Effector memory CD8-positive, alpha-beta T cell (primary cell): Measurements from ENCODE around the gene ACER1.
"Not testable (repeated sequence)": the region's sequence is repeated elsewhere in the genome, so short reads cannot be mapped to it uniquely, and the experiment has no call there.

Experiments
- ATAC-seq: fragments of 150-1000 bp; cut with Tn5 transposase; replicated peaks from 2 replicates; pipeline ENCODE4 v1.10.0; 2021; ENCODE audit warnings: mild to moderate bottlenecking, moderate library complexity
- DNase-seq, 3 experiments: peaks; one replicate each; pipeline ENCODE4 v3.0.0; 2021
- H3K27ac Mint-ChIP-seq, 2 donors: one replicate each; pipeline ENCODE4 v1.8.0; 2022; ENCODE audit warnings: mild to moderate bottlenecking in 2 of 2, mixed read lengths in 2 of 2, moderate library complexity in 2 of 2
- H3K27me3 Mint-ChIP-seq, 2 donors: one replicate each; pipeline ENCODE4 v1.8.0; 2022; ENCODE audit warnings: mixed read lengths in 2 of 2
- H3K36me3 Mint-ChIP-seq: one replicate; pipeline ENCODE4 v1.8.0; 2022; ENCODE audit warnings: mild to moderate bottlenecking, moderate library complexity, mixed read lengths; ENCODE audit not compliant: insufficient read depth
- H3K4me1 Mint-ChIP-seq, 2 donors: one replicate each; pipeline ENCODE4 v1.8.0; 2022; ENCODE audit warnings: low read depth in 2 of 2, mixed read lengths in 2 of 2
- H3K4me3 Mint-ChIP-seq, 2 donors: one replicate each; pipeline ENCODE4 v1.8.0; 2022; ENCODE audit warnings: mild to moderate bottlenecking in 2 of 2, mixed read lengths in 2 of 2, moderate library complexity in 2 of 2
- H3K9me3 Mint-ChIP-seq, 2 donors: one replicate each; pipeline ENCODE4 v1.8.0; 2022; ENCODE audit warnings: mixed read lengths in 2 of 2

ACER1 gene

DNA sequence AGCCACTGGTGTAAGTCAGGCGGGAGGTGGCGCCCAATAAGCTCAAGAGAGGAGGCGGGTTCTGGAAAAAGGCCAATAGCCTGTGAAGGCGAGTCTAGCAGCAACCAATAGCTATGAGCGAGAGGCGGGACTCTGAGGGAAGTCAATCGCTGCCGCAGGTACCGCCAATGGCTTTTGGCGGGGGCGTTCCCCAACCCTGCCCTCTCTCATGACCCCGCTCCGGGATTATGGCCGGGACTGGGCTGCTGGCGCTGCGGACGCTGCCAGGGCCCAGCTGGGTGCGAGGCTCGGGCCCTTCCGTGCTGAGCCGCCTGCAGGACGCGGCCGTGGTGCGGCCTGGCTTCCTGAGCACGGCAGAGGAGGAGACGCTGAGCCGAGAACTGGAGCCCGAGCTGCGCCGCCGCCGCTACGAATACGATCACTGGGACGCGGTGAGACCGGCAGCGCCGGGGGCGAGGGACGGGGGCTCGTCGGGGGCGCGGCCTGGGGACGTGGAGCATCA lies 39.2 kb upstream of the ACER1 start, which contains the start of gene ALKBH7:
Gene ALKBH7 (plus strand): TSS at position 201 of the 502 bp plus-strand sequence. CDS start 27 bp downstream, at position 228.
- Mint-ChIP-seq H3K9me3 (no peaks in the 10 kb centered on the region), H3K27me3 (no peaks in the 10 kb centered on the region)

DNA sequence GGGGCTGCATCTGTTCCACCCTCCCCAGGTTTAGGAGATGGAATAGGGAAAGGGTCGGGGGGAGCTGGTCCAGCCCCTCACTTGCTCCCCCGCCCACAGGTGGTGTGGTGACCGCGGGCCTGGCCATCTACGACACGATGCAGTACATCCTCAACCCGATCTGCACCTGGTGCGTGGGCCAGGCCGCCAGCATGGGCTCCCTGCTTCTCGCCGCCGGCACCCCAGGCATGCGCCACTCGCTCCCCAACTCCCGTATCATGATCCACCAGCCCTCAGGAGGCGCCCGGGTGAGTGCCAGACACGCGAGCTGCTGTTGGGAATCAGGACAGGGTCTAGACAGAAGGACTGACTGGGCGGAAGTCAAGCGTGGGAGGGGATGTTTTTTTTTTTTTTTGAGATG lies 30.9 kb upstream of the ACER1 start:
- peaks cover 14% of the 10 kb centered on the region in 2 donors for H3K4me1 Mint-ChIP-seq
- DNase-seq (no peak), ATAC-seq (no peak)
- H3K9me3 Mint-ChIP-seq, result no peaks in the 10 kb centered on the region
- H3K27me3 Mint-ChIP-seq, result no peaks in the 10 kb centered on the region
- peak overlapping the region; percentile 6 to 44 for H3K4me3 Mint-ChIP-seq
- H3K27ac Mint-ChIP-seq, result no peak overlapping the region
- H3K36me3 Mint-ChIP-seq, result peaks cover 65% of the 10 kb centered on the region

More for the DNA sequence above, 39.2 kb upstream of the ACER1 start, which contains the start of gene ALKBH7:
- peak; percentile 82 for ATAC-seq
- DNase-seq, result peak; percentile 93 to 97 (median 95)
- Mint-ChIP-seq H3K27ac (peak within 1 kb of the TSS; percentile 88 to 95), H3K4me3 (peak within 1 kb of the TSS; percentile 93 to 94), H3K36me3 (peaks cover 38% of the 10 kb centered on the region), H3K4me1 (peaks cover 10 to 13% of the 10 kb centered on the region in 2 donors)

DNA sequence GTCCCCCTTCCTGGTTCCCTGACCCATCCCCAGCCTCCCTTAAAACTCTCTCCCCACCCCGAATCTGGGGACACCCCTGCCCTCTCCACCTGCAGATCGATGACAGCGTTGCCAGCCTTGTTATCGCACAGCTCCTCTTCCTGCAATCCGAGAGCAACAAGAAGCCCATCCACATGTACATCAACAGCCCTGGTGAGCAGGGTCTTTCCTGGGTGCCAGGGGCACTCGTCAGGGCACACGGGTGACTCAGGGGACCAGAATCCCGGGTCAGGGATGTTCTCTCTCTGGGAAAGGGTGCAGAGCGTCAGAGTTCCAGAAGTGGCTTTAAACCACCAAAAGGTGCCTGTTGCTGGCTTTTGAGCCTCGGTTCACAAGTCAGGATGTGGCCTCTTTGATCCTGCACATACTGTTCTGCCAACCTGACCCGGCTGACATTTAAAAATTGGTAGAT lies 29.0 kb upstream of the ACER1 start:
- peaks cover 53% of the 10 kb centered on the region for H3K36me3 Mint-ChIP-seq
- H3K4me1 Mint-ChIP-seq, result peaks cover 14% of the 10 kb centered on the region in 2 donors
- peak overlapping the region; percentile 94 to 97 for H3K27ac Mint-ChIP-seq
- no peaks in the 10 kb centered on the region for H3K27me3 Mint-ChIP-seq
- DNase-seq (peak; percentile 29 to 33 (median 33)), ATAC-seq (peak; percentile 49)
- H3K4me3 Mint-ChIP-seq, result peak overlapping the region; percentile 98 to 99
- H3K9me3 Mint-ChIP-seq, result no peaks in the 10 kb centered on the region

DNA sequence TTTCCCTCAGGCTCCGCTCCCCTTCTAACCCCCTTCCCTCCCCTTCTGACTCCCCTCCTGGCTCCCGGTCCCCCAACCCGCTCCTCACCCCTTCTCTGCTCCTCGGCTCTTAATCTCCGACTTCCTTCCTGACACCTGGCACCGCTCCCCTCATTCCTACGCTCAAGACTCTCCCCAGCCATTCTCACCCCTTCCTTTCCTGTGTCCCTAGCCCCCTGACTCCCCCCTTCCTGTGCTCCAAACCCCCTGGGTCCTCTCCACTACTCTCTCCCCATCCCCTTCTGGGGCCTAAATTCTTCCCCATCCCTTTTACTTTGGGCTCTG lies 28.6 kb upstream of the ACER1 start:
- peaks cover 49% of the 10 kb centered on the region for H3K36me3 Mint-ChIP-seq
- H3K4me3 Mint-ChIP-seq, result peak overlapping the region; percentile 98 to 99

DNA sequence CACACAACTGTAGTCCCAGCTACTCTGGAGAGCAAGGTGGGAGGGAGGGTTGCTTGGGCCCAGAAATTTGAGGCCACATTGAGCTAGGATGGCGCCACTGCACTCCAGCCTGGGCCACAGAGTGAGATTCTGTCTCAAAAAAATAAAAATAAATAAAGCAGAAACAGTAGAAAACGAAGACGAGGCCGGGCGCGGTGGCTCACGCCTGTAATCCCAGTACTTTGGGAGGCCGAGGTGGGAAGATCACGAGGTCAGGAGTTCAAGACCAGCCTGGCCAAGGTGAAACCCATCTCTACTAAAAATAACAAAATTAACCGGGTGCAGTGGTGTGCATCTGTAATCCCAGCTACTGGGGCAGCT lies 27.4 kb upstream of the ACER1 start:
- H3K27ac Mint-ChIP-seq, result peak overlapping the region; percentile 94 to 97
- H3K4me3 Mint-ChIP-seq, result peak overlapping the region; percentile 98 to 99
- not testable (repeated sequence) for H3K9me3 Mint-ChIP-seq, ATAC-seq, DNase-seq, H3K27me3 Mint-ChIP-seq
- H3K4me1 Mint-ChIP-seq, result peaks cover 14% of the 10 kb centered on the region in 2 donors
- peaks cover 39% of the 10 kb centered on the region for H3K36me3 Mint-ChIP-seq

More for the DNA sequence above, 28.6 kb upstream of the ACER1 start:
- Mint-ChIP-seq H3K4me1 (peaks cover 14% of the 10 kb centered on the region in 2 donors), H3K27ac (peak overlapping the region; percentile 94 to 97), H3K9me3 (no peaks in the 10 kb centered on the region), H3K27me3 (no peaks in the 10 kb centered on the region)
- DNase-seq (no peak), ATAC-seq (no peak)

DNA sequence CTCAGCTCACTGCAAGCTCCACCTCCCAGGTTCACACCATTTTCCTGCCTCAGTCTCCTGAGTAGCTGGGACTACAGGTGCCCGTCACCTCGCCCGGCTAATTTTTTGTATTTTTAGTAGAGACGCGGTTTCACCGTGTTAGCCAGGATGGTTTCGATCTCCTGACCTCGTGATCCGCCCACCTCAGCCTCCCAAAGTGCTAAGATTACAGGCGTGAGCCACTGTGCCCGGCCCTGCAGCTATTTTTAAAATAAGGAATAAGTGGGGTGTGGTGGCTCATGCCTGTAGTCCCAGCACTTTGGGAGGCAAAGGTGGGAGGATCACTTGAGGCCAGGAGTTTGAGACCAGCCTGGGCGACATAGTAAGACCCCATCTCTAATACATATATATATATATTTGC lies 27.0 kb upstream of the ACER1 start:
- not testable (repeated sequence) for H3K27me3 Mint-ChIP-seq, H3K27ac Mint-ChIP-seq, H3K9me3 Mint-ChIP-seq, ATAC-seq, DNase-seq
- Mint-ChIP-seq H3K4me1 (peaks cover 14% of the 10 kb centered on the region in 2 donors), H3K36me3 (peaks cover 35% of the 10 kb centered on the region), H3K4me3 (peak overlapping the region; percentile 98 to 99)

DNA sequence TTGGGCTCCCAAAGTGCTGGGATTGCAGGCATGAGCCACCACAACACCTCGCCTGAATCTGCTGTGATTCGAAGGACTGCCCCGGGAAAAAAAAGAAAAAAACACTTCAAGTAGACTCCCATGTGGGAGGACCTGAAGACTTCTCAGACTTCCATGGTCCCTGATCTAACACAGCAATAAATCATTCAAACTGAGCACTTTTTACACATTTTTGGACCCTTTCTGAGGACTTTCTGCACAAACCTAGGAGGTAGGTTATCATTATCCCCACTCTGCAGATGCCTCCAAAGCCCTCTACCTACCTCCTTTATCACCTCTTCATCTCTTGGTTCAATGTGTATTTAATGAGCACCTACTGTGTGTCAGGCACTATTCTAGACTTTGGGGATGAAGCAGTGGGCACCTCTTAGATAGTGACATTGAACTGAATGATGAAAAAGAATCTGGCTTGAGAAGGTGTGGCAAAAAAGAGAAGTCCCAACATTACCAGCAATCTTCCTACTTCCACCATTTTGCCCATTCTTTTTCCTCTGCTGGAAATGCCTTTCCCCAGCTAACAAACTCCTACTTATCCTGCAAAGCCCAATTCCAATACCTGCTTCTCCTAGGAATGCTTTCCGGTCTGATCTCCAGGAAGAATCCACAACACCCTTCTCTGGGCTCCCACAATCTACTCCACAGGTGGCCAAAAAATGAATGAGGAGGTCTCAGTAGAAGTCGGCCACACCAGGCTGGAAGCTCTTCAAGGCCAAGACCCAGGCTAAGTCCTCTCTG lies 26.3 kb upstream of the ACER1 start:
- H3K27ac Mint-ChIP-seq, result no peak overlapping the region
- DNase-seq (no peak), ATAC-seq (no peak)

DNA sequence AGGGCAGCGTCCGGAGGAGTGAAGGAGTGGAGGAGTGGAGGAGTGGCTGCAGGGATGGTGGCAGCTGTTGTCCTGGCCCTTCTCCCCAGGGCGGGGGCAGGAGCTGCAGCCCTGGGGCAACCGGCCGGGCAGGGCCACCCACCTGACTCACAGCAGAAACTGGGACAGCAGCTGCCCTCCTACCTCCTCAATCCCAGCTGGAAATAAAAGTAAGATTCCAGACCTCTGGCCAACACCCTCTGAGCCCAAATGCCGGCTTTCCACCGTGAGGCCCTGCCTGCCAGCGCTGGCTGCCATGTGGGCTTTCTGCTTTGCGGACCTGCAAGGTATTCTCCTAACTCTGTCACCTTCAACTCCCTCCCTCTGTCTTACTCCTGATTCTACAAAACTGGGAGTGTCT lies 24.6 kb upstream of the ACER1 start:
- no peaks in the 10 kb centered on the region for H3K9me3 Mint-ChIP-seq
- H3K4me3 Mint-ChIP-seq, result no peak overlapping the region
- no peak overlapping the region for H3K27ac Mint-ChIP-seq
- no peaks in the 10 kb centered on the region for H3K27me3 Mint-ChIP-seq
- ATAC-seq, result no peak
- peaks cover 12 to 13% of the 10 kb centered on the region in 2 donors for H3K4me1 Mint-ChIP-seq
- DNase-seq, result no peak
- peaks cover 15% of the 10 kb centered on the region for H3K36me3 Mint-ChIP-seq

More for the DNA sequence above, 26.3 kb upstream of the ACER1 start:
- Mint-ChIP-seq H3K4me1 (peaks cover 14% of the 10 kb centered on the region in 2 donors), H3K27me3 (no peaks in the 10 kb centered on the region), H3K4me3 (no peak overlapping the region), H3K9me3 (no peaks in the 10 kb centered on the region), H3K36me3 (peaks cover 31% of the 10 kb centered on the region)

DNA sequence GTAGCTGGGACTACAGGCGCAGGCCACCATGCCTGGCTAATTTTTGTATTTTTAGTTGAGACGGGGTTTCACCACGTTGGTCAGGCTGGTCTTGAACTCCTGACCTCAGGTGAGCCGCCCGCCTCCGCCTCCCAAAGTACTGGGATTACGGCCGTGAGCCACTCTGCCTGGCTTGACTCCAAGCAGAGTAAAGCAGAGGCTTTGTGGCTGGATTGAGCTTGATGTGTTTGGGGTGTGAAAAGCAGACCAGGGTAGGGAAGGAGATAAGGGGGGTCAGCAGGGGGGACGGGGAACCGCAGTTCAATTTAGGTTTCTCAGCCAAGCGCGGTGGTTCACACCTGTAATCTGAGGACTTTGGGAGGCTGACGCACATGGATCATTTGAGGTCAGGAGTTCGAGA lies 23.8 kb upstream of the ACER1 start:
- peaks cover 5% of the 10 kb centered on the region in 2 donors for H3K4me1 Mint-ChIP-seq
- no peaks in the 10 kb centered on the region for H3K27me3 Mint-ChIP-seq
- no peaks in the 10 kb centered on the region for H3K9me3 Mint-ChIP-seq
- DNase-seq (no peak), ATAC-seq (no peak)
- no peak overlapping the region for H3K27ac Mint-ChIP-seq
- peaks cover 9% of the 10 kb centered on the region for H3K36me3 Mint-ChIP-seq
- H3K4me3 Mint-ChIP-seq, result no peak overlapping the region

DNA sequence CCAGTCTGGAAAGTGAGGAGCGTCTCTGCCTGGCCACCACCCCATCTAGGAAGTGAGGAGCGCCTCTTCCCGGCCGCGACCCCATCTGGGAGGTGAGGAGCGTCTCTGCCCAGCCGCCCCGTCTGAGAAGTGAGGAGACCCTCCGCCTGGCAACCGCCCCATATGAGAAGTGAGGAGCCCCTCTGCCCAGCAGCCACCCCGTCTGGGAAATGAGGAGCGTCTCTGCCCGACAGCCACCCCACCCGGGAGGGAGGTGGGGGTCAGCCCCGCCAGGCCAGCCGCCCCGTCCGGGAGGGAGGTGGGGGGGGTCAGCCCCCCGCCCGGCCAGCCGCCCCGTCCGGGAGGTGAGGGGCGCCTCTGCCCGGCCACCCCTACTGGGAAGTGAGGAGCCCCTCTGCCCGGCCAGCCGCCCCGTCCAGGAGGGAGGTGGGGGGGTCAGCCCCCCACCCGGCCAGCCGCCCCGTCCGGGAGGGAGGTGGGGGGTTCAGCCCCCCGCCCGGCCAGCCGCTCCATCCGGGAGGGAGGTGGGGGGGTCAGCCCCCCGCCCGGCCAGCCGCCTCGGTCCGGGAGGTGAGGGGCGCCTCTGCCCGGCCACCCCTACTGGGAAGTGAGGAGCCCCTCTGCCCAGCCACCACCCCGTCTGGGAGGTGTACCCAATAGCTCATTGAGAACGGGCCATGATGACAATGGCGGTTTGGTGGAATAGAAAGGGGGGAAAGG lies 22.1 kb upstream of the ACER1 start:
- not testable (repeated sequence) for H3K4me1 Mint-ChIP-seq, ATAC-seq, H3K27me3 Mint-ChIP-seq, H3K36me3 Mint-ChIP-seq, H3K9me3 Mint-ChIP-seq, H3K4me3 Mint-ChIP-seq, DNase-seq, H3K27ac Mint-ChIP-seq

DNA sequence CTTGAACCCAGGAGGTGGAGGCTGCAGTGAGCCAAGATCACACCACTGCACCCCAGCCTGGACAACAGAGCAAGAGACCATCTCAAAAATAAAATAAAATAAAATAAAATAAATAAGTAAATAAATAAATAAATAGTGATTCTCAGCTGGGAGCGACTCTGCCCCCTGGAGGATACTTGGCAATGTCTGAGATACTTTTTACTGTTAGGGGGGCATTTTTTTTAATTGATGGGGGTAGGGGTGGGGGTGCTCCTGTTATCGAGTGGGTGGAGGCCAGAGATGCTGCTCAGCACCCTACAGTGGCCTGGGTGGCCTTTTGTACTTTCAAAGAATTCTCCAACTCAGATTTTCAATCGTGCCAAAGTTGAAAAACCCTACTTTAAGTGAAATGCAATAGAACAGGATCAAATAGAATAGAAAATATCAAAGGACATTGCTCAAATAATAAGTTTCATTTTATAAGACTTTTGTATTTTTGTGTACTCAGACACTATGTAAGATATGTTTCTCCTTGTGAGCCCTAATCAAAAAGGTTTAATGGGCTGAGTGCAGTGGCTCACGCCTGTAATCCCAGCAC lies 20.8 kb upstream of the ACER1 start:
- Mint-ChIP-seq H3K4me3 (no peak overlapping the region), H3K27me3 (no peaks in the 10 kb centered on the region), H3K9me3 (no peaks in the 10 kb centered on the region), H3K36me3 (peaks cover 5% of the 10 kb centered on the region), H3K4me1 (no peaks in the 10 kb centered on the region), H3K27ac (peak overlapping the region in 1 of 2 donors; percentile 31)
- ATAC-seq, result no peak
- no peak for DNase-seq

DNA sequence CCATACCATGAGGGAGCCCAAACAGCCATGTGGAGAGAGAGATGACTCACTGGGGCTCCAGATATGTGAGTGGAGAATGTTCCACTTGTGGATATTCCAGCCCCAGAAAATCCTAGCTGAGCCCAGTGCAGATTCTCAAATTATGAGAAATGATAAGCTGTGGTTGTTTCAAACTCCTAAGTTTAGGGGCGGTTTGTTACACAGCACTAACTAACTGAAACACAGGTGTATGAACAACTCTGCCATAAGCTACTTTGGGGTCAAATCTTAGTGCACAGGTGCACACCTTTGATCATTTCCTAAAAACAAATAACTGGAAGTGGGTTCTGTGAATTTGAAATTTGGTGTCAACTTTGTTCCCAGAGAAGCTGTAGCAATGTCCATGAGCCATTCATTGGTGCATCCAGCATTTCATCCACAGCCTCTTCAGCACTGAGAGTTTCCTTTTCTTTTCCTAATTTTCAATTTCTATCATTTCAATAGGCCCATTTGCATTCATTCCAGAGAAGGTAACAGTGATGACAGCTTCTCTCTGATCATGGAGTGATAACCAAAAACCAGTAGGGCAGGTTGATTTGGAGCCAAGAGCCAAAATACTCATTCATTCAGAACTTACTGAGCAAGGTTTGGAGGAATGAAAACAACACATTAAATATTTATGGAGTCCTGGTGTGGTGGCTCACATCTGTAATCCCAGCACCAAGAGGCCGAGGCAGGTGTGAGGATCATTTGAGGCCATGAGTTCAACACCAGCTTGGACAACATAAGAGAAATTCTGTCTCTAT lies 19.2 kb upstream of the ACER1 start:
- ATAC-seq (no peak), DNase-seq (no peak)
- no peaks in the 10 kb centered on the region for H3K27me3 Mint-ChIP-seq
- H3K27ac Mint-ChIP-seq, result no peak overlapping the region
- peaks cover 5% of the 10 kb centered on the region for H3K36me3 Mint-ChIP-seq
- H3K4me1 Mint-ChIP-seq, result no peaks in the 10 kb centered on the region
- H3K4me3 Mint-ChIP-seq, result no peak overlapping the region
- no peaks in the 10 kb centered on the region for H3K9me3 Mint-ChIP-seq

DNA sequence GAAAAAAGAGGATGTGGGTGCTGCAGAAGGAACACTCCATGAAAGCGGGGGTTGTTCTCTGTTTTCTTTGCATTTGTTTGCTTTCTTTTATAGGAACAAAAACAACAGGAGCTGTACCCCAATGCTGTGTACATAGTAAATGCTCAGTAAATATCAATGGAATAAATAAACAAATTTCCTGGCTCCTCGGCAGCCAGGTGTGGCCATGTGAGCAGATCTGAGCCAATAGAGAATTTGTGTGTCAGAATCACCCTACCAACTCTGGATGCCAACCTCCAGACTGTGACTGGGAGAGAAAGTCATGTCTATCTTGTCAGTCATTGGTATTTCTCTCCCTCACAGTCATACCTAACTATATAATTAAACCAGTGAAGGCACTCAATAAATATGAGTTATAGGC lies 17.3 kb upstream of the ACER1 start:
- Mint-ChIP-seq H3K36me3 (peaks cover 5% of the 10 kb centered on the region), H3K9me3 (no peaks in the 10 kb centered on the region), H3K4me3 (no peak overlapping the region), H3K27me3 (no peaks in the 10 kb centered on the region), H3K4me1 (no peaks in the 10 kb centered on the region), H3K27ac (no peak overlapping the region)
- DNase-seq (no peak), ATAC-seq (no peak)
